ENCODE data around the gene GPATCH1. TPM values are rescaled to one million over a fixed set of nuclear protein-coding genes. Genes with fewer than 3 reads are reported as not detected.
A peak's percentile ranks its signal among the peaks of the same experiment; 100 is the strongest.
"Not testable (repeated sequence)": the region's sequence is repeated elsewhere in the genome, so short reads cannot be mapped to it uniquely, and the experiment has no call there.

Gene GPATCH1
- total RNA-seq, 8 experiments from 2014 or later = 5.9 to 11.1 (median 9.2) TPM

DNA sequence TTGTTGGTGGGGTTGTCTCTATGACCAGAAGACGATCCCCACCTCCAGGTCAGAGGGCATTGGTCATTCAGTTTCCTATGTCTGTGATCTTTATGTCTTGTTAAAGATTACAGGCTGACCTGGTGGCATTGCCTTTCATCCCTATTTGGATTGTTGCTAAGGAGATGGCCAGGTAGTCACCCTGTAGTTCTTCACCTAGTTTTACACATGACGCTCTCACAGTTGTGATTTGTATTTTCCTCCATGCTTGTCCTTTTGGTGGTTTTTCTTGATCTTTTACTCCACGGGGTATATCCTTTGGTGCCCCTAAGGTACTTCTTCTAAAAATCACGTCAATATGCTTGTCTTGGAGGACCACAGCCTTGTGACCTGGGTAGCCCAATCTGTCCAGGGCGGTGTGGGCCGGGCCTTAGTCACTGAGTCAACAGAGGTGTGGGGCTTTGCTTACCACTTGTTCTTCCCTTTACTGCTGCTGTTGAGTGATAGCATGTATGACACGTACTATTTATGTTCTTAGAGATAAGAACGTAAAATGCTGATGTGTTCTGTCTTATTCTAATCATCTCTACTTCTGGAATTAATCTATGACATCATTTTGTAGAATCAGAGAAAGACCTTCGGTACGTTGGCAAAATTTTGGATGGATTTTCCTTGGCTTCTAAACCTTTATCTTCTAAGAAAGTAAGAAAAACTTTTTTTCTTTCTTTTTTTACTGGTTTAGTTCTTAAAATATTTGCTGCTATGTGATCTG is 20.1 kb downstream of the GPATCH1 start:
- Histone ChIP-seq H3K4me1 (replicated peaks in 1 of 2) (no peaks in the 10 kb centered on the region), H3K4me3 (no peak overlapping the region), H3K27ac (no peak overlapping the region)
- in situ Hi-C loops (cut with MboI; ENCODE audit: low pct_unique_long_range_greater_than_20kb in 2 of 9, low sequenced_read_pairs in 9 of 9, unreplicated experiment in 9 of 9) = loop anchor here in 1 of 9 experiments (25.0 kb wide), 1 partner anchor 114 kb away; no protein-coding TSS in a partner anchor
- no peak for ATAC-seq (replicated peaks in 6 of 8)
- 62 to 100% (median 96%) methylated on average over 3 to 10 of the region's 10 CpGs for WGBS, 10 experiments

- H3K4me1 ChIP-seq (replicated peaks in 1 of 2) = no peaks in the 10 kb centered on the region
- in situ Hi-C loops (cut with MboI; ENCODE audit: low pct_unique_long_range_greater_than_20kb in 2 of 9, low sequenced_read_pairs in 9 of 9, unreplicated experiment in 9 of 9) = loop anchor here in 1 of 9 experiments (25.0 kb wide), 1 partner anchor 116 kb away; no protein-coding TSS in a partner anchor
- H3K27ac ChIP-seq = no peak overlapping the region
- WGBS, 10 experiments = 83 to 100% (median 96%) methylated on average over 1 to 3 of the region's 6 CpGs; no CpG with 5 or more reads in 3 of the 10 experiments
- H3K4me3 ChIP-seq = no peak overlapping the region
- ATAC-seq (replicated peaks in 6 of 8) = no peak
These were observed 21.9 kb downstream of the GPATCH1 start for GRCh38 chr19:33102893-33103292.

DNA sequence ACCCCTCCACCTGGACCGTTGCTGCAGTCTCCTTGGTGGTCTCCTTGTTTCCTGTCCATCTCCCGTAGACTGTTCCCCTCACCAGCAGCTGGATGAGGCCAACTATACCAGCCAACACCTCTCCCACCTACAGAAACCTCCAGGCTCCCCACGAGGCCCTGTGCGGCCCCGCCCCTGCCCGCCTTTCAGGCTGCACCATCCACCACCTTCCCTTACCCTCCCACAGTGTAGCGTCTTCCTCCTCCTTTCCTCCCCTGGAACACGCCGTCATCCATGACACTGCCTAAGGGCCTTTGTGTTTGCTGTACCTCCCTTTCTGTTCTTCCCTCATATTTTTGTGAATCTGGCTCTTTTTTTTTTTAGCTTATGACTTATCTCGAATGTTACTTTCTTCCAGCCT is 27.2 kb downstream of the GPATCH1 start:
- no peaks in the 10 kb centered on the region for H3K4me1 ChIP-seq (replicated peaks in 1 of 2)
- in situ Hi-C loops (cut with MboI; ENCODE audit: low pct_unique_long_range_greater_than_20kb in 2 of 9, low sequenced_read_pairs in 9 of 9, unreplicated experiment in 9 of 9) = loop anchor here in 1 of 9 experiments (25.0 kb wide), 1 partner anchor 121 kb away; no protein-coding TSS in a partner anchor
- no peak overlapping the region for H3K27ac ChIP-seq
- ATAC-seq (replicated peaks in 6 of 8) = no peak
- 70 to 100% (median 94%) methylated on average over 1 to 5 of the region's 10 CpGs; no CpG with 5 or more reads in 2 of the 10 experiments for WGBS, 10 experiments
- no peak overlapping the region for H3K4me3 ChIP-seq

DNA sequence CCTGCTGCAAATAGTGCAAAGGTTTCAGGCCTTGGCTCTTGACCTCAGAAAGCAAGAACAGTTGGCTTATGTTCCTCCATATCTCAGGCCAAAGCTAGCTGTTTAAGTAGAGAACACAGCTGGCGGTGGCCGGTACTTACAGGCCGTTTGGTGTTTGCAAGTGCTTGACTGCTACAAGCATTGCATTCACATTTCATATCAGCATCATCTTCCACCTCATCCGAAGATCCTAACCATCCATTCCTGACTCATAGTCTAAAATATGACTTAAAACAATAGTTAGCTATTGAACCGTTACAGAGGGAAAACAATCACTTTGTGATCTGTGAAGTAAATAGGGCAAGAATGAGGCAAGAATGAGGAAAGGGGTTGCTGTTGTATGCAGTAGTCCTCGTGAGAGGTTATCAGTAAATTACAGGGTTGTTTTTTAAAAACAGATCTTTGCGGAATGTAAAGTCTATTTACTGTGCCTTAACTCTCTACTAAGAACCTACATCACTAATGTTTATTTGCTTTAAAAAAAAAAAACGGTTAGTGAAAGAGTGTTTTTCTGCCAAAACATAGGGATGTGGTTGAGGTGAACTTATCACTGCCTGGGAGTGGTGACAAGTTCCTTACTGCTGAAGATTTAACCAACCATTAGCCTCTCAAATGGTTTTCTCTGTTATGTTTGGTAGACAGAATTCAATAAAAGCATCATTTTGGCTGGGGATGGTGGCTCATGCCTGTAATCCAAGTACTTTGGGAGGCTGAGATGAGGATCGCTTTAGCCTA is 29.3 kb downstream of the GPATCH1 start:
- no peak overlapping the region for H3K4me3 ChIP-seq
- H3K27ac ChIP-seq = no peak overlapping the region
- H3K4me1 ChIP-seq (replicated peaks in 1 of 2) = no peaks in the 10 kb centered on the region
- in situ Hi-C loops (cut with MboI; ENCODE audit: low pct_unique_long_range_greater_than_20kb in 2 of 9, low sequenced_read_pairs in 9 of 9, unreplicated experiment in 9 of 9) = loop anchor here in 1 of 9 experiments (25.0 kb wide), 1 partner anchor 123 kb away; no protein-coding TSS in a partner anchor
- no peak for ATAC-seq (replicated peaks in 6 of 8)
- WGBS, 10 experiments = 71 to 100% (median 93%) methylated on average over 1 to 9 of the region's 9 CpGs

DNA sequence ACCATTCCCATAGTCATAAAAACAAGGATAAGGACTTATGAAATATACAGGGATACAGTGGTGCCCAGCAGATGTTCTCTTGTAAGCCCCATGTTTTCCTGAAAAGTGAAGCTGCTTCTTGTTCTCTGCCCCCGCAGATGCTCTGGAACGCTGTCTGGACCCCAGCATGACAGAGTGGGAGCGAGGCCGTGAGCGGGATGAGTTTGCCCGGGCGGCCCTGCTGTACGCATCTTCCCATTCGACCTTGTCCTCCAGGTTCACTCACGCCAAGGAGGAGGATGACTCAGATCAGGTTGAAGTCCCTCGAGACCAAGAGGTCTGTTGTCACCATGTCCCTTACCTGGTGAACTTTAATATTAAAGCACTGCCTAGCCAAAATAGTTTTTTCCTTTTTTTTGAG is 30.6 kb downstream of the GPATCH1 start:
- H3K4me1 ChIP-seq (replicated peaks in 1 of 2) = no peaks in the 10 kb centered on the region
- in situ Hi-C loops (cut with MboI; ENCODE audit: low pct_unique_long_range_greater_than_20kb in 2 of 9, low sequenced_read_pairs in 9 of 9, unreplicated experiment in 9 of 9) = loop anchor here in 1 of 9 experiments (25.0 kb wide), 1 partner anchor 124 kb away; no protein-coding TSS in a partner anchor
- ATAC-seq (replicated peaks in 6 of 8) = no peak
- H3K27ac ChIP-seq = no peak overlapping the region
- H3K4me3 ChIP-seq = no peak overlapping the region
- WGBS, 10 experiments = 97 to 100% (median 100%) methylated on average over 1 to 9 of the region's 11 CpGs; no CpG with 5 or more reads in 7 of the 10 experiments

GRCh38 chr19:33114312-33114711 is 33.3 kb downstream of the GPATCH1 start:
- WGBS, 10 experiments = 56 to 100% (median 86%) methylated on average over 1 to 4 of the region's 4 CpGs
- no peak overlapping the region for H3K4me3 ChIP-seq
- H3K27ac ChIP-seq = no peak overlapping the region
- ATAC-seq (replicated peaks in 6 of 8) = no peak
- H3K4me1 ChIP-seq (replicated peaks in 1 of 2) = no peaks in the 10 kb centered on the region
- in situ Hi-C loops (cut with MboI; ENCODE audit: low pct_unique_long_range_greater_than_20kb in 2 of 9, low sequenced_read_pairs in 9 of 9, unreplicated experiment in 9 of 9) = loop anchor here in 1 of 9 experiments (25.0 kb wide), 1 partner anchor 127 kb away; no protein-coding TSS in a partner anchor

DNA sequence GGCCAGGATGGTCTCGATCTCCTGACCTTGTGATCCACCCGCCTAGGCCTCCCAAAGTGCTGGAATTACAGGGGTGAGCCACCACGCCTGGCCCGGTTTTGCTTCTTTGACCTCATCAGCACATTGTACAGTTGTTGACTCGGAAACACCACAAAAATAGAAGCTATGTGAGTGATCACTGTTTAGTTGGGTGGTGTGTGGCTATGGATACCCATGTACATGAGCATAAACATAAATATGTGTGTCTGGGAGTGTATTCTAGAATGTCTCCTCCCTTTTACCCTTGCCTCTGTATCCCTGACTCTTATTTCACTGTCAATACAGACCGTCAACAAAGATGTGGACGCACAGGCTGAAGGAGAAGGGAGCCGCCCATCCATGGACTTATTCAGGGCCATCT is 36.5 kb downstream of the GPATCH1 start:
- in situ Hi-C loops (cut with MboI; ENCODE audit: low pct_unique_long_range_greater_than_20kb in 2 of 9, low sequenced_read_pairs in 9 of 9, unreplicated experiment in 9 of 9) = loop anchor here in 1 of 9 experiments (25.0 kb wide), 1 partner anchor 130 kb away; no protein-coding TSS in a partner anchor
- 80 to 100% (median 94%) methylated on average over 1 to 7 of the region's 8 CpGs; no CpG with 5 or more reads in 2 of the 10 experiments for WGBS, 10 experiments
- Histone ChIP-seq H3K4me3 (no peak overlapping the region), H3K27ac (no peak overlapping the region), H3K4me1 (replicated peaks in 1 of 2) (no peaks in the 10 kb centered on the region)
- peak in 3 of 8 experiments; percentile 23 to 91 (median 86) for ATAC-seq (replicated peaks in 6 of 8)

- WGBS, 10 experiments = 77 to 100% (median 90%) methylated on average over 1 to 7 of the region's 10 CpGs; no CpG with 5 or more reads in 2 of the 10 experiments
- H3K27ac ChIP-seq = no peak overlapping the region
- no peak overlapping the region for H3K4me3 ChIP-seq
- no peak for ATAC-seq (replicated peaks in 6 of 8)
- H3K4me1 ChIP-seq (replicated peaks in 1 of 2) = no peaks in the 10 kb centered on the region
- in situ Hi-C loops (cut with MboI; ENCODE audit: low pct_unique_long_range_greater_than_20kb in 2 of 9, low sequenced_read_pairs in 9 of 9, unreplicated experiment in 9 of 9) = loop anchor here in 1 of 9 experiments (25.0 kb wide), 1 partner anchor 131 kb away; no protein-coding TSS in a partner anchor
These were observed 37.7 kb downstream of the GPATCH1 start for GRCh38 chr19:33118643-33119042.

- H3K4me1 ChIP-seq (replicated peaks in 1 of 2) = no peaks in the 10 kb centered on the region
- ATAC-seq (replicated peaks in 6 of 8) = no peak
- H3K4me3 ChIP-seq = no peak overlapping the region
- H3K27ac ChIP-seq = no peak overlapping the region
- WGBS, 10 experiments = 80 to 100% (median 86%) methylated on average over 1 to 8 of the region's 10 CpGs; no CpG with 5 or more reads in 1 of the 10 experiments
- in situ Hi-C loops (cut with MboI; ENCODE audit: low pct_unique_long_range_greater_than_20kb in 2 of 9, low sequenced_read_pairs in 9 of 9, unreplicated experiment in 9 of 9) = loop anchor here in 1 of 9 experiments (25.0 kb wide), 1 partner anchor 137 kb away; no protein-coding TSS in a partner anchor
These were observed 43.5 kb downstream of the GPATCH1 start for GRCh38 chr19:33124207-33125098.

- no peaks in the 10 kb centered on the region for H3K4me1 ChIP-seq (replicated peaks in 1 of 2)
- no peak overlapping the region for H3K4me3 ChIP-seq
- 33 to 81% (median 65%) methylated on average over 1 to 7 of the region's 12 CpGs; no CpG with 5 or more reads in 4 of the 10 experiments for WGBS, 10 experiments
- H3K27ac ChIP-seq = no peak overlapping the region
- in situ Hi-C loops (cut with MboI; ENCODE audit: low pct_unique_long_range_greater_than_20kb in 2 of 9, low sequenced_read_pairs in 9 of 9, unreplicated experiment in 9 of 9) = no loop called here
- peak; percentile 57 to 98 (median 82) for ATAC-seq (replicated peaks in 6 of 8)
These were observed 45.0 kb downstream of the GPATCH1 start for GRCh38 chr19:33125929-33126388.

DNA sequence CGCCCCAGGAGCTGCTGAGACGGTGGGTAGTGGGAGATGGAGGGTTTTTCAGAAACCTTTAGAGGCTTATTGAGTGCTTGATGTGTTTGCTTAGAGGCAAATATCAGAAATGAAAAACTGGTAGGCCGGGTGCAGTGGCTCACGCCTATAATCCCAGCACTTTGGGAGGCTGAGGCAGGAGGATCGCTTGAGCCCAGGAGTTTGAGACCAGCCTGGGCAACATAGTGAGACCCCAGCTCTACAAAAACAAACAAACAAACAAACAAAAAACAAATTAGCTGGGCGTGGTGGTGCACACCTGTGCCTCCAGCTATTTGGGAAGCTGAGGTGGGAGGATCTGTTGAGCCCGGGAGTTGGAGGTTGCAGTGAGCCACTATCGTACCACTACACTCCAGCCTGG is 45.7 kb downstream of the GPATCH1 start:
- H3K4me1 ChIP-seq (replicated peaks in 1 of 2); H3K27ac ChIP-seq; H3K4me3 ChIP-seq; ATAC-seq (replicated peaks in 6 of 8); in situ Hi-C loops (cut with MboI; ENCODE audit: low pct_unique_long_range_greater_than_20kb in 2 of 9, low sequenced_read_pairs in 9 of 9, unreplicated experiment in 9 of 9): not testable (repeated sequence)
- WGBS, 10 experiments = 83 to 100% (median 100%) methylated on average over 1 to 5 of the region's 8 CpGs; no CpG with 5 or more reads in 4 of the 10 experiments

DNA sequence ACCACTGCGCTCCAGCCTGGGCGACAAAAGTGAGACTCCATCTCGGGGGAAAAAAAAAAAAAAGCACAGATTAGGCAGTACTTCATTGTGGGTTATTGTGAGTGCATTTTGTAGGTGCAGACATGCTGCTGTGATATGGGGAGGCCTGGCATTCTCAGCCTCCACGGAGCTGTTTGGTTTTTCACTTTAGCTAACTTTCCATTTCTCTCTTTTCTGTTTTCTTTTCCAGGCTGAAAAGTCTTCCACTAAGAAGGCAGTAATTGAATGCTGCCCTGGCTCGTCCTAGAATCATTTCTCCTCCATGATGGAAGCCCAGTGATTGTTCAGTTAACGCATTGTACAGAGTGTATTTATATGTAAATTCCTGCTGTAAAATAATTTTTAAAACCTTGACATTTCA is 48.9 kb downstream of the GPATCH1 start:
- in situ Hi-C loops (cut with MboI; ENCODE audit: low pct_unique_long_range_greater_than_20kb in 2 of 9, low sequenced_read_pairs in 9 of 9, unreplicated experiment in 9 of 9) = no loop called here
- Histone ChIP-seq H3K4me3 (no peak overlapping the region), H3K27ac (peak overlapping the region in 1 of 2 donors; percentile 50), H3K4me1 (replicated peaks in 1 of 2) (no peaks in the 10 kb centered on the region)
- no peak for ATAC-seq (replicated peaks in 6 of 8)
- 6 to 100% (median 62%) methylated on average over 1 to 5 of the region's 6 CpGs; no CpG with 5 or more reads in 1 of the 10 experiments for WGBS, 10 experiments
